ENCODE results near the gene VPS35L. TPM values are rescaled to one million over a fixed set of nuclear protein-coding genes. Genes with fewer than 3 reads are reported as not detected.

Gene VPS35L
- total and polyA plus RNA-seq, 2 of the 13 experiments (the other 11 are each of a cell fraction or from before 2014, with no cell fraction given), result 1.4 to 1.6 TPM

- TF ChIP-seq SNAPC4 (CRISPR knock-in tag; IDR thresholded peaks at IDR 0.05) (peak; percentile 91), TRIM22 (IDR thresholded peaks at IDR 0.05) (no peak), JDP2 (CRISPR knock-in tag; IDR thresholded peaks at IDR 0.05; ENCODE audit: borderline replicate concordance) (no peak), KDM2A (CRISPR knock-in tag; IDR thresholded peaks at IDR 0.05; ENCODE audit: borderline replicate concordance, low read depth) (peak; percentile 97), ZNF724P (CRISPR knock-in tag; IDR thresholded peaks at IDR 0.05; ENCODE audit: borderline replicate concordance) (peak; percentile 90), ZNF720 (CRISPR knock-in tag; IDR thresholded peaks at IDR 0.05) (no peak), ATF3 (CRISPR knock-in tag; IDR thresholded peaks at IDR 0.05) (peak; percentile 66; the same call in 1 of the 2 replicates), KDM6A (CRISPR knock-in tag; IDR thresholded peaks at IDR 0.05; ENCODE audit: low read depth) (no peak), TCF12 (IDR thresholded peaks at IDR 0.05) (no peak), TCF12 (CRISPR knock-in tag; IDR thresholded peaks at IDR 0.05) (peak; percentile 67; the same call in 1 of the 2 replicates), KLF15 (CRISPR knock-in tag; IDR thresholded peaks at IDR 0.05; ENCODE audit: borderline replicate concordance) (no peak), BATF2 (CRISPR knock-in tag; IDR thresholded peaks at IDR 0.05) (peak; percentile 41; the same call in 1 of the 2 replicates), MTF1 (CRISPR knock-in tag; IDR thresholded peaks at IDR 0.05) (no peak), AGO2 (optimal IDR thresholded peaks at IDR 0.05; ENCODE audit: low read depth, low read length) (peak; percentile 96), KAT7 (CRISPR knock-in tag; IDR thresholded peaks at IDR 0.05; ENCODE audit: borderline replicate concordance) (peak; percentile 77; the same call in 1 of the 2 replicates), ZNF891 (CRISPR knock-in tag; IDR thresholded peaks at IDR 0.05) (peak; percentile 92), CREB1 (IDR thresholded peaks at IDR 0.05) (peak; percentile 88), CREB1 (CRISPR knock-in tag; IDR thresholded peaks at IDR 0.05) (peak; percentile 76), ELF1 (CRISPR knock-in tag; IDR thresholded peaks at IDR 0.05) (peak; percentile 61; the same call in 1 of the 2 replicates), ZKSCAN5 (CRISPR knock-in tag; IDR thresholded peaks at IDR 0.05) (no peak), ZNF460 (CRISPR knock-in tag; IDR thresholded peaks at IDR 0.05; ENCODE audit: borderline replicate concordance) (no peak; the same call in 1 of the 2 replicates), KAT8 (CRISPR knock-in tag; IDR thresholded peaks at IDR 0.05) (peak; percentile 87)
These were observed at the start of gene VPS35L (continued) for GRCh38 chr16:19555186-19555937.

Data from HepG2 (cell line).